NCI-H2029 (cell line): ENCODE data around the gene TK2.
"Not testable (repeated sequence)": the region's sequence is repeated elsewhere in the genome, so short reads cannot be mapped to it uniquely, and the experiment has no call there.

Experiments
- DNase-seq: peaks from one replicate; lab custom pipeline; 2025; lab: John Stamatoyannopoulos, UW

Gene TK2

GRCh38 chr16:66519482-66520373, 30.2 kb downstream of the TK2 start:
- no peak for DNase-seq

- DNase-seq, result no peak
Measured at GRCh38 chr16:66517586-66518263, 32.2 kb downstream of the TK2 start.

GRCh38 chr16:66516808-66517585, 32.9 kb downstream of the TK2 start:
- peak; percentile 86 for DNase-seq

DNA sequence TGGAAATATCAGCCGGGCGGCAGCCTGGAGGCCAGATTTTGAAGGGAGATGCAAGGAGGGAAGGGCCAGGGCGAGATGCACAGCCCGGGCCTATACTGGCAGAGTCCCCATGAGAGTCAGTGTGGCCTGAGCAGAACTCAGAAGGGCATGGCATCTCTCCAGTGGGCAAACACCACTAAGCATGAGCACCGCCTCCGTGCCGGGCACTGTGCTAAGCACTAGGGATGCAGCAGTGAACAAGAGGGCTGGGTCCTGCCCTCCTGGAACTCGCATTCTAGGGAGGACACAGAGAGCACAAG, 33.5 kb downstream of the TK2 start:
- no peak for DNase-seq

DNA sequence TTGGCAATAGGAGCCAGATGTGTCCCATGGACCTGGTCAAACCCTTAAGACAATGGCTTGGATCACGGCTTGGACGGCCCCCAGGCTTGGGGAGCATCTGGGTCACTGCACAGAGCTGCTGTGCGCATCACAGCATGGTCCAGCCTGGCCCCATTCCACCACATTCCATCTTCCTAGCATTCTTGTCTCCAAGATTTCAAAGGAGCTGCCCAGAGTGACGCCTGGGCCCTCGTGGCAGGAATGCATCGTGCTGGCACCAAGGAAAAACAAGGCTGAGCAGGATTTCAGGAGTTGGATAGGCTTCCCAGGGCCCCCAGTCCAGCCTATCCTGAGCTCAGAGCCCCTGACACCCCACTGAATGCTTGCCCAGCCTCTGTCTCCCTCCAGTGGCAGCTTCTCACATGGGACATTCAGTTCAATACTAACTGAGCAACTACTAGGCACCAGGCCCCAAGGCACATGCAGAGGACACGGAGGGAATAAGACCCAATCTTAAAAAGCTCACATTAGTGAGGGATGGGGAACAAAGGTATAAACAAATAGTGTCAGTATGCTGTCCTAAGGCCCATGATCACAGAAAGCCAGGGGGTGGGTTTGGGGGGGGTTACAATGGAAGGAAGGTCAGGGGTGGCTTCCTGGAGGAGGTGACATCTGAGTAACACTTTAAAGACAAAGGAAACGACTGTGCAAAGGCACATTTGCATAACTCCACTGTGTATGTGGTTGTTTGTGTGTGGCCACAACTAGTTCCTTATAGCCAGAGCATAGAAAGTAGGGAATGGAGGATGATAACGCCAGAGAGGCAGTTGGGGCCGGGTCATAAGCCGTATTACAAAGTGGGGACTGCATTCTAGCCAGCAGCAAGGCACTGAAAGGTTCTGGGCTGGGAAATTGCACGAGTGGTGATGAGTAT, 34.1 kb downstream of the TK2 start:
- DNase-seq, result no peak

- DNase-seq, result not testable (repeated sequence)
Measured at GRCh38 chr16:66514980-66515595, 34.8 kb downstream of the TK2 start.

GRCh38 chr16:66514391-66514790, 35.5 kb downstream of the TK2 start:
- not testable (repeated sequence) for DNase-seq

- no peak for DNase-seq
Measured at GRCh38 chr16:66513111-66513723, 36.7 kb downstream of the TK2 start.

DNA sequence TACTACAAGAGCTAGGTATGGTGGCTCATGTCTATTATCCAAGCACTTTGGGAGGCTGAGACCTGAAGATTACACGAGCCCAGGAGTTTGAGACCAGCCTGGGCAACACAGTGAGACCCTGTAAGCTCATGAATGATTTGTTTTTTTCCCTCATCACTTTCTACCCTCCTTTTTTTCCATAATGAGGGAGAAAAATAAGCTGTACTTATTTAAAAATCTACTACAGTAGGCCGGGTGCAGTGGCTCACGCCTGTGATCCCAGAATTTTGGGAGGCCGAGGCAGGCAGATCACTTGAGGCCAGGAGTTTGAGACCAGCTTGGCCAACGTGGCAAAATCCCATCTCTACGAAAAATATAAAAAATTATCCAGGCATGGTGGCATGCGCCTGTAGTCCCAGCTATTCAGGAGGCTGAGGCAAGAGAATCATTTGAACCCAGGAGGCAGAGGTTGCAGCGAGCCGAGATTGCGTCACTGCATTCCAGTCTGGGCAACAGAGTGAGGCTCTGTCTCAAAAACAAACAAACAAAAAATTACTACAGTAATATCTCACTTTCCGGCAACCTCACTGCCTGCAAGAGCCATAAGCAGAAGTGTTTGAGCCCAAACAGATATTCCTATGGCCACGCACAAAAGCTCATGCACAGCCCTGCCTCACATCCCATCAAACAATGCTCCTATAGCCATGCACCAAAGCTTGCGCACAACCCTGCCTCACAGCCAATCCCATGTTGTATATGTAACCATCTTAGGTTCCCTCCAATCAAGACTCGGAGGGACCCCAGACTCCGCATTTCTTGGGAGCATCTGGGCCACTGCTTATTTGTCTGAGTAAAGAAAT, 37.4 kb downstream of the TK2 start:
- DNase-seq, result no peak

GRCh38 chr16:66511602-66512271, 38.2 kb downstream of the TK2 start:
- no peak for DNase-seq

- DNase-seq, result peak; percentile 36
Measured at GRCh38 chr16:66510711-66511601, 39.0 kb downstream of the TK2 start.

DNA sequence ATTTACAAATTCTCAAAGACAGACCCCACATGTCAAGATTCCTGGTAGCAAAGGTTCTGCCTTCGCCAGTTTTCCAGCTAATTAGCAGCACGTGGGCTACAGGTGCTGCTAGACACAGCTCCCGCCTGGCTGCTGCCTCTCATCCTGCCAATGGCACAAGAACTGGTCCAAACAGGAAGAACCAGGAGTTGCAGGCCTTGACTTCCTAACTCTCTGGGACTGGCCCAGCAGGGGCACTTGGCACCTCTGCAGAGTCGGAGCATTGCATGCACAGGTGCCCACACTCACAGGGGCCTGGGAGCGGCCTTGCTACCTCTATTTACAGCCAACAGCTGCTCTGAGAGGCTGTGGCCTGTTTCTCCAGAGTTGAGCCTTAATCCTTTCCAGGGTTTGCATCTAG, 39.6 kb downstream of the TK2 start:
- DNase-seq, result no peak

- DNase-seq, result no peak
Measured at GRCh38 chr16:66509576-66509975, 40.3 kb downstream of the TK2 start.

- DNase-seq, result no peak
Measured at GRCh38 chr16:66508914-66509496, 40.9 kb downstream of the TK2 start.

- DNase-seq, result no peak
Measured at GRCh38 chr16:66508248-66508913, 41.5 kb downstream of the TK2 start.

DNA sequence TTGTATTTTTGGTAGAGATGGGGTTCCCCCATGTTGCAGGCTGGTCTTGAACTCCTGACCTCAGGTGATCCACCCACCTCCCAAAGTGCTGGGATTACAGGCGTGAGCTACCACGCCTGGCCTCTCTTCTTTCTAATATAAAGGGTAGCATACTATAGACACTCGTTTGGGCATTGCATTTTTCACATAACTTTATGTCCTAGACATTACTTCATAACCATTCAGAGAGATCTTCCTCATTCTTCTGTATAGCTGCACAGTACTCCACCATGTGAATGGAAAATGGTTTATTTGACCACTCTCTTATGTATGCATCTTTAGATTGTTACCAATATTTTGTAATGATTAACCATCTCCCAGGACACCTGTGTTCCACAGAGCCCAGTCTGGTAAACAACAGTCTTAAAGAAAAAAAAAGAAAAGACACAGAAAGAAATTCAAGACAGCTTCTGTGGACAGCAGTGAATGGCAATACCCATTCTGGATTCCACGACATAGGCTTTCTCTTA, 42.1 kb downstream of the TK2 start:
- no peak for DNase-seq

- no peak for DNase-seq
Measured at GRCh38 chr16:66503612-66504011, 46.3 kb downstream of the TK2 start.
